ENCODE measurements around the gene VWA2.

Gene VWA2

GRCh38 chr10:114274616-114275453 lies 35.8 kb downstream of the VWA2 start:
- TF ChIP-seq, protein P1, sequence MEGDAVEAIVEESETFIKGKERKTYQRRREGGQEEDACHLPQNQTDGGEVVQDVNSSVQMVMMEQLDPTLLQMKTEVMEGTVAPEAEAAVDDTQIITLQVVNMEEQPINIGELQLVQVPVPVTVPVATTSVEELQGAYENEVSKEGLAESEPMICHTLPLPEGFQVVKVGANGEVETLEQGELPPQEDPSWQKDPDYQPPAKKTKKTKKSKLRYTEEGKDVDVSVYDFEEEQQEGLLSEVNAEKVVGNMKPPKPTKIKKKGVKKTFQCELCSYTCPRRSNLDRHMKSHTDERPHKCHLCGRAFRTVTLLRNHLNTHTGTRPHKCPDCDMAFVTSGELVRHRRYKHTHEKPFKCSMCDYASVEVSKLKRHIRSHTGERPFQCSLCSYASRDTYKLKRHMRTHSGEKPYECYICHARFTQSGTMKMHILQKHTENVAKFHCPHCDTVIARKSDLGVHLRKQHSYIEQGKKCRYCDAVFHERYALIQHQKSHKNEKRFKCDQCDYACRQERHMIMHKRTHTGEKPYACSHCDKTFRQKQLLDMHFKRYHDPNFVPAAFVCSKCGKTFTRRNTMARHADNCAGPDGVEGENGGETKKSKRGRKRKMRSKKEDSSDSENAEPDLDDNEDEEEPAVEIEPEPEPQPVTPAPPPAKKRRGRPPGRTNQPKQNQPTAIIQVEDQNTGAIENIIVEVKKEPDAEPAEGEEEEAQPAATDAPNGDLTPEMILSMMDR (conservative IDR thresholded peaks at IDR 0.05; ENCODE audit: low read depth, low read length) = no peak
- DNase-seq (ENCODE audit: low read depth) = no peak

DNA sequence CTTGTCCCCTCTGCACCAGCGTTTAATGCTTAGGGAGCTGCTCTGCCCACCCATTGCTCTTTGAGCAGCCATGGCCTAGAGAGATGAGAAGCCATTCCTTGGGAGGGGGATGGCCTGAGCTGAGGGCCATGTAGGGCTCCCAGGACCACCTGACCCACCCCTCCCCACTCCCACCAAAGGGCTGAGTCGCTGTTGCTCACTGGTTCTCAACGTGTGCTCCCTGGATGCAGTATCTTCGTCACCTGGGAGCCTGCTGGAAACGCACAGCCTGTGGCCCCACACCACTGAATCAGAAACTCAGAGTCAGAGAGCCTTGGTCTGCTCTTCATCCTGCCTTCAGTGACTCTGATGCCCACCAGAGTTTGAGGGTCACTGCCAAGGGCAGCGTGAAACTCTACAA lies 37.0 kb downstream of the VWA2 start:
- H3K4me3 ChIP-seq (ENCODE audit: low read length) = no peak overlapping the region
- no peak for DNase-seq (ENCODE audit: low read depth)

More at GRCh38 chr10:114274616-114275453, 35.8 kb downstream of the VWA2 start:
- no peak overlapping the region for H3K4me3 ChIP-seq (ENCODE audit: low read length)

GRCh38 chr10:114276671-114277070 lies 37.6 kb downstream of the VWA2 start:
- no peak for DNase-seq (ENCODE audit: low read depth)
- H3K4me3 ChIP-seq (ENCODE audit: low read length) = no peak overlapping the region
- TF ChIP-seq, protein P1 (conservative IDR thresholded peaks at IDR 0.05; ENCODE audit: low read depth, low read length) = no peak

More for the DNA sequence above, 37.0 kb downstream of the VWA2 start:
- TF ChIP-seq, protein P1 (conservative IDR thresholded peaks at IDR 0.05; ENCODE audit: low read depth, low read length) = no peak

GRCh38 chr10:114278140-114278883 lies 39.3 kb downstream of the VWA2 start:
- TF ChIP-seq, protein P1 (conservative IDR thresholded peaks at IDR 0.05; ENCODE audit: low read depth, low read length) = no peak
- no peak for DNase-seq (ENCODE audit: low read depth)
- H3K4me3 ChIP-seq (ENCODE audit: low read length) = no peak overlapping the region

GRCh38 chr10:114278884-114279191 lies 39.8 kb downstream of the VWA2 start:
- TF ChIP-seq, protein P1 (conservative IDR thresholded peaks at IDR 0.05; ENCODE audit: low read depth, low read length) = no peak
- no peak overlapping the region for H3K4me3 ChIP-seq (ENCODE audit: low read length)
- no peak for DNase-seq (ENCODE audit: low read depth)

- H3K4me3 ChIP-seq (ENCODE audit: low read length) = no peak overlapping the region
- TF ChIP-seq, protein P1 (conservative IDR thresholded peaks at IDR 0.05; ENCODE audit: low read depth, low read length) = no peak
- DNase-seq (ENCODE audit: low read depth) = no peak
These were observed 40.2 kb downstream of the VWA2 start for GRCh38 chr10:114279289-114279688.

All from retinal pigment epithelial cell (primary cell).